A549 (cell line): ENCODE data around the gene CELF6. TPM values are rescaled to one million over a fixed set of nuclear protein-coding genes. Genes with fewer than 3 reads are reported as not detected.

Experiments used
- ATAC-seq, 2 experiments: fragments of 200-7000 bp in 1 of 2; fragments of >200 bp in 1 of 2; cut with Nextera tagmentation in 1 of 2; cut with Tn5 transposase in 1 of 2; 3 replicates each; pipeline versions ENCODE4 v1.8.0 to v1.9.1; 2018 to 2020; ENCODE audit warnings: mild to moderate bottlenecking in 1 of 2, moderate library complexity in 1 of 2
- CTCF ChIA-PET: fragments of 300-600 bp; sonication (Branson Sonifier 250); formaldehyde crosslinking; extraction: SDS; loops from one replicate; lab custom pipeline; 2021; ENCODE audit warnings: antibody characterized with exemption, inconsistent platforms; lab: Yijun Ruan, JAX
- POLR2A ChIA-PET: fragments of 350-600 bp; formaldehyde crosslinking; extraction: SDS; loops from one replicate; lab custom pipeline; 2021; ENCODE audit warnings: antibody characterized with exemption, inconsistent platforms; lab: Yijun Ruan, JAX
- DNase-seq, 2 experiments: peaks; one replicate each; pipeline versions ENCODE4 v3.0.0 to v3.0.0-alpha.2; 2011 to 2016; ENCODE audit warnings: low read depth in 1 of 2, low spot score in 1 of 2
- FAIRE-seq: peaks from 2 replicates; lab custom pipeline; 2011; peaks lifted over from hg19 to GRCh38; lab: Jason Lieb, UNC
- H3K27ac ChIP-seq, 2 experiments: fragments of >200 bp; sonication (Bioruptor Twin); formaldehyde crosslinking; 3 replicates each; pipeline ENCODE4 v1.5.1; 2016 to 2017
- H3K4me1 ChIP-seq: fragments of >200 bp; sonication (Bioruptor Twin); formaldehyde crosslinking; 3 replicates; pipeline ENCODE4 v1.6.1; 2016
- H3K4me2 ChIP-seq: fragments of >200 bp; sonication (Bioruptor Twin); formaldehyde crosslinking; 3 replicates; pipeline ENCODE4 v1.6.1; 2016
- H3K4me3 ChIP-seq: fragments of >200 bp; sonication (Bioruptor Twin); formaldehyde crosslinking; 3 replicates; pipeline ENCODE4 v1.5.1; 2016
- H3K9me3 ChIP-seq: fragments of >200 bp; sonication (Bioruptor Twin); formaldehyde crosslinking; 3 replicates; pipeline ENCODE4 v1.6.1; 2016
- CBX2 ChIP-seq: fragments of 200-600 bp; sonication (generic); IDR thresholded peaks from 2 replicates; pipeline ENCODE4 v1.6.1; 2016; ENCODE audit warnings: low read depth, mild to moderate bottlenecking, borderline replicate concordance
- E2F6 ChIP-seq: IDR thresholded peaks from 2 replicates; pipeline ENCODE4 v1.6.1; 2012; ENCODE audit warnings: low read depth, borderline replicate concordance
- ELK1 ChIP-seq: fragments of 150-350 bp; IDR thresholded peaks from 2 replicates; pipeline ENCODE4 v1.6.1; 2014; ENCODE audit warnings: low read depth, mild to moderate bottlenecking, low read length
- ESRRA ChIP-seq: fragments of 150-350 bp; IDR thresholded peaks from 2 replicates; pipeline ENCODE4 v1.6.1; 2014; ENCODE audit warnings: mild to moderate bottlenecking, low read length, borderline replicate concordance
- FOSL2 ChIP-seq, 2 experiments: fragments of 450-650 bp in 1 of 2; fragments of >200 bp in 1 of 2; sonication (Bioruptor Twin) in 1 of 2; formaldehyde crosslinking; IDR thresholded peaks; 2 replicates each; pipeline versions ENCODE4 v1.5.0 to v1.6.1; 2016 to 2020; ENCODE audit warnings: mild to moderate bottlenecking in 1 of 2, moderate library complexity in 1 of 2
- FOXS1 ChIP-seq: fragments of 250-450 bp; sonication (Bioruptor Pico); IDR thresholded peaks from 2 replicates; pipeline ENCODE4 v1.5.0; 2020; ENCODE audit warnings: mild to moderate bottlenecking, moderate library complexity
- GATA3 ChIP-seq: IDR thresholded peaks from 2 replicates; pipeline ENCODE4 v1.6.1; 2012; ENCODE audit warnings: borderline replicate concordance
- HDAC2 ChIP-seq: fragments of 200-600 bp; sonication (generic); IDR thresholded peaks from 2 replicates; pipeline ENCODE4 v1.6.1; 2016
- HEYL ChIP-seq: fragments of 250-450 bp; sonication (Bioruptor Pico); IDR thresholded peaks from 2 replicates; pipeline ENCODE4 v1.8.0; 2021; ENCODE audit warnings: mild to moderate bottlenecking, moderate library complexity
- HOXB5 ChIP-seq: fragments of 250-450 bp; sonication (Bioruptor Pico); IDR thresholded peaks from 2 replicates; pipeline ENCODE4 v1.5.0; 2020; ENCODE audit warnings: mild to moderate bottlenecking, moderate library complexity
- JUNB ChIP-seq: fragments of >200 bp; sonication (Bioruptor Twin); formaldehyde crosslinking; IDR thresholded peaks from 2 replicates; pipeline ENCODE4 v1.6.1; 2016
- KDM5A ChIP-seq: fragments of 200-600 bp; sonication (generic); IDR thresholded peaks from 2 replicates; pipeline ENCODE4 v1.6.1; 2016; ENCODE audit warnings: antibody characterized with exemption, mild to moderate bottlenecking
- MAX ChIP-seq: IDR thresholded peaks from 2 replicates; pipeline ENCODE4 v1.6.1; 2012
- MYC ChIP-seq: IDR thresholded peaks from 2 replicates; pipeline ENCODE4 v1.6.1; 2012; ENCODE audit warnings: mild to moderate bottlenecking, inconsistent platforms, low read length, improper control_type of control experiment, borderline replicate concordance
- NFE2L2 ChIP-seq: fragments of 150-350 bp; conservative IDR thresholded peaks from 2 replicates; pipeline ENCODE4 v1.6.1; 2014; ENCODE audit warnings: low read length
- NR3C1 ChIP-seq: fragments of >200 bp; sonication (Bioruptor Twin); formaldehyde crosslinking; IDR thresholded peaks from 3 replicates; pipeline ENCODE4 v1.6.1; 2017
- PHF8 ChIP-seq: fragments of 200-600 bp; sonication (generic); IDR thresholded peaks from 2 replicates; pipeline ENCODE4 v1.6.1; 2016; ENCODE audit warnings: low read depth, mild to moderate bottlenecking, antibody characterized with exemption, moderate library complexity, borderline replicate concordance
- POLR2A ChIP-seq: IDR thresholded peaks from 2 replicates; pipeline ENCODE4 v1.6.1; 2012; ENCODE audit warnings: mild to moderate bottlenecking, low read length
- POLR2AphosphoS2 ChIP-seq: conservative IDR thresholded peaks from 2 replicates; pipeline ENCODE4 v1.6.1; 2012; ENCODE audit warnings: low read length, improper control_type of control experiment, inconsistent platforms
- RFX5 ChIP-seq: fragments of 450-650 bp; IDR thresholded peaks from 2 replicates; pipeline ENCODE4 v1.7.1; 2014; ENCODE audit warnings: antibody characterized with exemption, mild to moderate bottlenecking, moderate library complexity
- SREBF2 ChIP-seq: fragments of 450-650 bp; IDR thresholded peaks from 2 replicates; pipeline ENCODE4 v1.6.1; 2014; ENCODE audit warnings: mild to moderate bottlenecking, moderate library complexity
- TP53 ChIP-seq: fragments of 250-450 bp; sonication (Bioruptor Pico); IDR thresholded peaks from 2 replicates; pipeline ENCODE4 v1.5.0; 2021; ENCODE audit warnings: mild to moderate bottlenecking, moderate library complexity
- ZFP36 ChIP-seq: fragments of 450-650 bp; IDR thresholded peaks from 2 replicates; pipeline ENCODE4 v1.6.1; 2014; ENCODE audit warnings: borderline replicate concordance; ENCODE audit not compliant: partially characterized antibody
- WGBS: methylation state at CpG from one replicate; pipeline ENCODE4 v1.1.6; 2017; ENCODE audit errors: missing lambda C conversion rate; 5-methylcytosine and 5-hydroxymethylcytosine counted together
- polyA plus RNA-seq, 4 experiments: library from polyadenylated mRNA; depleted of rRNA in 3 of 4; stranded (reverse); fragments of >200 nt; fragmentation: RNase III in 1 of 4; extraction: RNeasy Plus Mini Kit Qiagen cat#74134 plus additional on column Dnase treatment in 1 of 4; gene quantifications; 2 replicates in 3 of 4; 3 replicates in 1 of 4; pipeline ENCODE4 v1.2.3, GENCODE V29; 2011 to 2017
- TF ChIP-seq, protein P1 (sequence below): fragments of >200 bp; sonication (Bioruptor Twin); formaldehyde crosslinking; IDR thresholded peaks from 3 replicates; pipeline ENCODE4 v1.5.1; 2016
- TF ChIP-seq, protein P2 (sequence below): fragments of 450-650 bp; IDR thresholded peaks from 2 replicates; pipeline ENCODE4 v1.6.1; 2014; ENCODE audit warnings: antibody characterized with exemption
- TF ChIP-seq, protein P3 (sequence below): fragments of 250-450 bp; sonication (Bioruptor Pico); IDR thresholded peaks from 2 replicates; pipeline ENCODE4 v1.5.0; 2021; ENCODE audit warnings: mild to moderate bottlenecking, moderate library complexity, borderline replicate concordance

Gene CELF6
- polyA plus RNA-seq, 2 of the 4 experiments (the other 2 are of a cell fraction) = 0.16 TPM; not detected in 1

GRCh38 chr15:72345280-72345679, 25.3 kb upstream of the CELF6 start:
- FAIRE-seq = no peak
- no peak overlapping the region for H3K4me2 ChIP-seq
- no peak overlapping the region for H3K27ac ChIP-seq
- TF ChIP-seq, protein P1, sequence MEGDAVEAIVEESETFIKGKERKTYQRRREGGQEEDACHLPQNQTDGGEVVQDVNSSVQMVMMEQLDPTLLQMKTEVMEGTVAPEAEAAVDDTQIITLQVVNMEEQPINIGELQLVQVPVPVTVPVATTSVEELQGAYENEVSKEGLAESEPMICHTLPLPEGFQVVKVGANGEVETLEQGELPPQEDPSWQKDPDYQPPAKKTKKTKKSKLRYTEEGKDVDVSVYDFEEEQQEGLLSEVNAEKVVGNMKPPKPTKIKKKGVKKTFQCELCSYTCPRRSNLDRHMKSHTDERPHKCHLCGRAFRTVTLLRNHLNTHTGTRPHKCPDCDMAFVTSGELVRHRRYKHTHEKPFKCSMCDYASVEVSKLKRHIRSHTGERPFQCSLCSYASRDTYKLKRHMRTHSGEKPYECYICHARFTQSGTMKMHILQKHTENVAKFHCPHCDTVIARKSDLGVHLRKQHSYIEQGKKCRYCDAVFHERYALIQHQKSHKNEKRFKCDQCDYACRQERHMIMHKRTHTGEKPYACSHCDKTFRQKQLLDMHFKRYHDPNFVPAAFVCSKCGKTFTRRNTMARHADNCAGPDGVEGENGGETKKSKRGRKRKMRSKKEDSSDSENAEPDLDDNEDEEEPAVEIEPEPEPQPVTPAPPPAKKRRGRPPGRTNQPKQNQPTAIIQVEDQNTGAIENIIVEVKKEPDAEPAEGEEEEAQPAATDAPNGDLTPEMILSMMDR = no peak
- TF ChIP-seq RFX5 = no peak
- TF ChIP-seq, protein P2, sequence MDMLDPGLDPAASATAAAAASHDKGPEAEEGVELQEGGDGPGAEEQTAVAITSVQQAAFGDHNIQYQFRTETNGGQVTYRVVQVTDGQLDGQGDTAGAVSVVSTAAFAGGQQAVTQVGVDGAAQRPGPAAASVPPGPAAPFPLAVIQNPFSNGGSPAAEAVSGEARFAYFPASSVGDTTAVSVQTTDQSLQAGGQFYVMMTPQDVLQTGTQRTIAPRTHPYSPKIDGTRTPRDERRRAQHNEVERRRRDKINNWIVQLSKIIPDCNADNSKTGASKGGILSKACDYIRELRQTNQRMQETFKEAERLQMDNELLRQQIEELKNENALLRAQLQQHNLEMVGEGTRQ = no peak
- TF ChIP-seq E2F6 = no peak
- no peak for TF ChIP-seq FOSL2 (IDR thresholded peaks at IDR 0.05)
- TF ChIP-seq FOSL2 (CRISPR knock-in tag; IDR thresholded peaks at IDR 0.05) = no peak
- TF ChIP-seq ESRRA = no peak
- no peak for TF ChIP-seq HOXB5 (CRISPR knock-in tag)
- TF ChIP-seq HDAC2 = no peak
- no peak for TF ChIP-seq FOXS1 (CRISPR knock-in tag)
- no peak for TF ChIP-seq CBX2
- TF ChIP-seq, all 56 proteins: peak for 0
- H3K9me3 ChIP-seq = no peaks in the 10 kb centered on the region
- DNase-seq (no peak), ATAC-seq (no peak)
- CTCF ChIA-PET = no interaction called here
- POLR2A ChIA-PET = no interaction called here
- WGBS = 84% methylated on average over 7 of the region's 7 CpGs
- peaks cover 14% of the 10 kb centered on the region for H3K4me1 ChIP-seq
- no peak overlapping the region for H3K4me3 ChIP-seq

GRCh38 chr15:72344602-72345001, 24.6 kb upstream of the CELF6 start:
- Histone ChIP-seq H3K4me2 (no peak overlapping the region), H3K4me1 (peaks cover 20% of the 10 kb centered on the region), H3K27ac (no peak overlapping the region), H3K9me3 (no peaks in the 10 kb centered on the region)
- DNase-seq (no peak), ATAC-seq (no peak), FAIRE-seq (no peak)
- WGBS = 76% methylated on average over 1 of the region's 1 CpG
- POLR2A ChIA-PET = no interaction called here
- TF ChIP-seq MYC (no peak), JUNB (no peak), KDM5A (no peak), POLR2AphosphoS2 (no peak), ZFP36 (no peak), PHF8 (no peak), RFX5 (no peak), NFE2L2 (no peak), SREBF2 (no peak), TP53 (CRISPR knock-in tag) (no peak), POLR2A (no peak), NR3C1 (no peak), GATA3 (no peak), MAX (no peak), HEYL (CRISPR knock-in tag) (no peak), ELK1 (no peak)
- TF ChIP-seq, protein P3, sequence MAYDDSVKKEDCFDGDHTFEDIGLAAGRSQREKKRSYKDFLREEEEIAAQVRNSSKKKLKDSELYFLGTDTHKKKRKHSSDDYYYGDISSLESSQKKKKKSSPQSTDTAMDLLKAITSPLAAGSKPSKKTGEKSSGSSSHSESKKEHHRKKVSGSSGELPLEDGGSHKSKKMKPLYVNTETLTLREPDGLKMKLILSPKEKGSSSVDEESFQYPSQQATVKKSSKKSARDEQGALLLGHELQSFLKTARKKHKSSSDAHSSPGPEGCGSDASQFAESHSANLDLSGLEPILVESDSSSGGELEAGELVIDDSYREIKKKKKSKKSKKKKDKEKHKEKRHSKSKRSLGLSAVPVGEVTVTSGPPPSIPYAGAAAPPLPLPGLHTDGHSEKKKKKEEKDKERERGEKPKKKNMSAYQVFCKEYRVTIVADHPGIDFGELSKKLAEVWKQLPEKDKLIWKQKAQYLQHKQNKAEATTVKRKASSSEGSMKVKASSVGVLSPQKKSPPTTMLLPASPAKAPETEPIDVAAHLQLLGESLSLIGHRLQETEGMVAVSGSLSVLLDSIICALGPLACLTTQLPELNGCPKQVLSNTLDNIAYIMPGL (CRISPR knock-in tag) = no peak
- TF ChIP-seq, all 56 proteins: peak for 0
- CTCF ChIA-PET = no interaction called here
- no peak overlapping the region for H3K4me3 ChIP-seq
